SK-N-SH (cell line): Measurements from ENCODE around the gene DTX3. TPM values are rescaled to one million over a fixed set of nuclear protein-coding genes. Genes with fewer than 3 reads are reported as not detected.
A peak's percentile ranks its signal among the peaks of the same experiment; 100 is the strongest.

Experiments used
- CTCF ChIA-PET: fragments of 300-600, 350-600 bp; formaldehyde crosslinking; extraction: SDS; loops from one replicate; lab custom pipeline; 2021; lab: Yijun Ruan, JAX
- POLR2A ChIA-PET: fragments of 350-600 bp; sonication (Branson Sonifier 250); formaldehyde crosslinking; extraction: SDS; loops from one replicate; lab custom pipeline; 2020; ENCODE audit warnings: antibody characterized with exemption, inconsistent platforms; lab: Yijun Ruan, JAX
- DNase-seq: peaks from one replicate; pipeline ENCODE4 v3.0.0; 2012
- H2AFZ ChIP-seq: fragments of 200-600 bp; sonication (generic); 2 replicates; pipeline ENCODE4 v1.8.1; 2016; ENCODE audit warnings: antibody characterized with exemption, mild to moderate bottlenecking, low read depth
- H3F3A ChIP-seq: fragments of 200-600 bp; sonication (generic); replicated peaks from 2 replicates; pipeline ENCODE3; 2016; ENCODE audit warnings: antibody characterized with exemption, mild to moderate bottlenecking; ENCODE audit not compliant: insufficient read depth
- H3K27ac ChIP-seq, 2 experiments: fragments of 200-500 bp in 1 of 2; fragments of 200-600 bp in 1 of 2; sonication (Bioruptor generic) in 1 of 2; sonication (generic), shearing (Covaris generic) in 1 of 2; 2 replicates each; pipeline versions ENCODE4 v1.5.1 to v1.6.1; 2014 to 2016; ENCODE audit warnings: low read depth in 2 of 2, inconsistent platforms in 1 of 2, low read length in 1 of 2, mild to moderate bottlenecking in 1 of 2, mixed read lengths in 1 of 2
- H3K27me3 ChIP-seq: fragments of 200-600 bp; sonication (generic), shearing (Covaris generic); 2 replicates; pipeline ENCODE4 v1.6.1; 2016; ENCODE audit warnings: mixed run types; ENCODE audit not compliant: insufficient read depth
- H3K36me3 ChIP-seq, 2 experiments: fragments of 200-500 bp in 1 of 2; fragments of 200-600 bp in 1 of 2; sonication (Bioruptor generic) in 1 of 2; sonication (generic) in 1 of 2; replicated peaks in 1 of 2; 2 replicates each; pipeline versions ENCODE3 to v1.5.1; 2014 to 2016; ENCODE audit warnings: low read length in 1 of 2, mild to moderate bottlenecking in 1 of 2; ENCODE audit not compliant: insufficient read depth in 2 of 2, control insufficient read depth in 1 of 2
- H3K4me1 ChIP-seq, 2 experiments: fragments of 200-500 bp in 1 of 2; fragments of 200-600 bp in 1 of 2; sonication (Bioruptor generic) in 1 of 2; sonication (generic), shearing (Covaris generic) in 1 of 2; 2 replicates each; pipeline versions ENCODE4 v1.5.1 to v1.6.1; 2014 to 2016; ENCODE audit warnings: low read depth in 1 of 2, low read length in 1 of 2, mixed run types in 1 of 2; ENCODE audit not compliant: insufficient read depth in 2 of 2, control insufficient read depth in 1 of 2
- H3K4me2 ChIP-seq: fragments of 200-600 bp; sonication (generic), shearing (Covaris generic); 2 replicates; pipeline ENCODE4 v1.6.1; 2017; ENCODE audit warnings: mixed run types
- H3K4me3 ChIP-seq, 2 experiments: fragments of 200-500 bp in 1 of 2; fragments of 200-600 bp in 1 of 2; sonication (Bioruptor generic) in 1 of 2; sonication (generic), shearing (Covaris generic) in 1 of 2; 2 replicates each; pipeline versions ENCODE4 v1.5.1 to v1.8.1; 2014 to 2016; ENCODE audit warnings: low read depth in 2 of 2, inconsistent platforms in 1 of 2, low read length in 1 of 2, mild to moderate bottlenecking in 1 of 2, mixed read lengths in 1 of 2, moderate library complexity in 1 of 2
- H3K79me2 ChIP-seq: fragments of 200-600 bp; sonication (generic); 2 replicates; pipeline ENCODE4 v1.8.1; 2017; ENCODE audit warnings: mild to moderate bottlenecking; ENCODE audit not compliant: insufficient read depth
- H3K9ac ChIP-seq: fragments of 200-600 bp; sonication (generic); 2 replicates; pipeline ENCODE4 v1.6.1; 2017; ENCODE audit warnings: mixed run types
- H3K9me2 ChIP-seq: fragments of 200-600 bp; sonication (generic); 2 replicates; pipeline ENCODE4 v1.6.1; 2017; ENCODE audit warnings: mixed run types
- H3K9me3 ChIP-seq: fragments of 200-600 bp; sonication (generic); 2 replicates; pipeline ENCODE4 v1.6.1; 2017; ENCODE audit warnings: mixed run types, mild to moderate bottlenecking, moderate library complexity
- H4K20me1 ChIP-seq: fragments of 200-600 bp; sonication (generic); 2 replicates; pipeline ENCODE4 v1.6.1; 2017; ENCODE audit warnings: mild to moderate bottlenecking, mixed run types; ENCODE audit not compliant: insufficient read depth
- CHD2 ChIP-seq: fragments of 150-350 bp; IDR thresholded peaks from 2 replicates; pipeline ENCODE4 v1.6.1; 2018; ENCODE audit warnings: low read length; ENCODE audit not compliant: partially characterized antibody
- ELF1 ChIP-seq: IDR thresholded peaks from 2 replicates; pipeline ENCODE4 v1.4.0; 2012
- EP300 ChIP-seq, 2 experiments: IDR thresholded peaks; 2 replicates each; pipeline versions ENCODE4 v1.4.0 to v1.6.1; 2012; ENCODE audit warnings: borderline replicate concordance in 1 of 2, low read depth in 1 of 2, low read length in 1 of 2
- EZH2phosphoT487 ChIP-seq: fragments of 200-600 bp; sonication (generic); IDR thresholded peaks from 2 replicates; pipeline ENCODE4 v1.6.1; 2017; ENCODE audit warnings: low read depth, mixed run types, mild to moderate bottlenecking, antibody characterized with exemption, moderate library complexity, borderline replicate concordance
- FOSL2 ChIP-seq: IDR thresholded peaks from 2 replicates; pipeline ENCODE4 v1.4.0; 2012; ENCODE audit warnings: low read depth, mild to moderate bottlenecking, moderate library complexity, borderline replicate concordance
- FOXJ3 ChIP-seq: sonication (generic); formaldehyde crosslinking; IDR thresholded peaks from 2 replicates; pipeline ENCODE4 v1.5.1; 2020; ENCODE audit warnings: mild to moderate bottlenecking, missing genetic modification reagents
- FOXM1 ChIP-seq: IDR thresholded peaks from 2 replicates; pipeline ENCODE4 v1.4.0; 2012; ENCODE audit warnings: low read depth, mild to moderate bottlenecking
- GABPA ChIP-seq: IDR thresholded peaks from 2 replicates; pipeline ENCODE4 v1.4.0; 2012; ENCODE audit warnings: low read depth, mild to moderate bottlenecking
- JUND ChIP-seq: IDR thresholded peaks from 2 replicates; pipeline ENCODE4 v1.4.0; 2012
- MEF2A ChIP-seq: IDR thresholded peaks from 2 replicates; pipeline ENCODE4 v1.4.0; 2012; ENCODE audit warnings: low read depth, borderline replicate concordance
- NFIC ChIP-seq: IDR thresholded peaks from 2 replicates; pipeline ENCODE4 v1.4.0; 2012; ENCODE audit warnings: borderline replicate concordance
- POLR2AphosphoS5 ChIP-seq: IDR thresholded peaks from 2 replicates; pipeline ENCODE4 v1.6.1; 2012; ENCODE audit warnings: low read depth, low read length
- RXRA ChIP-seq: IDR thresholded peaks from 2 replicates; pipeline ENCODE4 v1.4.0; 2012; ENCODE audit warnings: low read depth, mild to moderate bottlenecking, borderline replicate concordance
- TCF12 ChIP-seq: IDR thresholded peaks from 2 replicates; pipeline ENCODE4 v1.4.0; 2012
- TEAD4 ChIP-seq: IDR thresholded peaks from 2 replicates; pipeline ENCODE4 v1.4.0; 2012; ENCODE audit warnings: mild to moderate bottlenecking, borderline replicate concordance; ENCODE audit not compliant: insufficient read depth
- YY1 ChIP-seq: IDR thresholded peaks from 2 replicates; pipeline ENCODE4 v1.4.0; 2012; ENCODE audit warnings: low read depth, mild to moderate bottlenecking
- WGBS: methylation state at CpG from one replicate; pipeline ENCODE4 v1.1.6; 2017; ENCODE audit warnings: low lambda C conversion rate; 5-methylcytosine and 5-hydroxymethylcytosine counted together
- polyA plus RNA-seq, 3 experiments: library from polyadenylated mRNA; depleted of rRNA; stranded (reverse); fragments of >200 nt; gene quantifications; 2 replicates each; pipeline ENCODE4 v1.2.3, GENCODE V29; 2012
- TF ChIP-seq, protein P1 (sequence below): IDR thresholded peaks from 2 replicates; pipeline ENCODE4 v1.4.0; 2012; ENCODE audit warnings: low read depth, borderline replicate concordance
- TF ChIP-seq, protein P2 (sequence below): IDR thresholded peaks from 2 replicates; pipeline ENCODE4; 2012
- TF ChIP-seq, protein P3 (sequence below): fragments of 150-350 bp; IDR thresholded peaks from 2 replicates; pipeline ENCODE4 v1.6.1; 2016; ENCODE audit warnings: mild to moderate bottlenecking, low read depth, low read length

DTX3 gene
- polyA plus RNA-seq, 1 of the 3 experiments (the other 2 are of a cell fraction): 61.2 TPM

DNA sequence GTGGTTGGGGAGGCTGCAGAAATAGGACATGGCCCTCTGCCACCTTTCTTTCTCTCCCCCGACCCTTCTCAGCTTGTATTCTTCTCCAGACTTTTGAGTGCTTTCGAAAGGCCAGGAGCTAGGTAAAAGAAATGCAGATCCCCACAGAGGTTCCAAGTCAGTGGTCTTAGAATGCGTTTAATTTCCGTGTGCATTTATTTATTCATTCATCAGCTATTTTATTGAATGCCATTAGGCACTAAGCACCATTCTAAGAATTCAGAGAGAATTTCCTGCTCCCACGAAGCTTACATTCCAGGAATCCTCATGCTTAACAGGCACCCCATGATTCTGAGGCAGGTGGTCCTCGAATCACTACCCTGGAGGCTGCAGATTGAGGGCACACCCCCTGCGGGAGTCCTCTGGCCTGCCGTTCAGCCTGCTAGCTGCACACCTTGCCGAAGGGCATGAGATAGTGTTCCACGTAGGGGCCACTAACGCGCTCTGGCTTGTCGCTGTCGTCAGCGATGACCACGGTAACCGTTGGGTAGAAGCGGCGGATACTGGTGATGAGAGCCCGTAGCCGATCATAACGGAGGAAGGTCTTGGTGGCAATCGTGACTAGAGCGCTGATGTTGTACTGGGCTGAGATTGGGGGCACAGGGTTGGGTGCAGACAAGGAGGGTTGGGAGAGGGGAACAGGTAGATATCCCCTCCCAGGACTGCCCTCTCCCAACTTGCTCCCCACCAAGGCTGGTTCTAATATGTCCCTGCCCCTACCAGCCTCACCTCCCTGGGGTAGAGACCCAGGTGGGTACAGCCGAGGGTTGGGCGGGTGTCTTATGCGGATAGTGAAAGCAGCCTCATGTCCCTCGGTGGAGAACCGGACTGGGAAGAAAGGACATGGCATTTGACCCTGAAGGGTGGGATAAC, 23.9 kb downstream of the DTX3 start:
- 95% methylated on average over 29 of the region's 29 CpGs for WGBS

More for the DNA sequence above, 23.9 kb downstream of the DTX3 start:
- ChIA-PET CTCF (interaction anchor here (1.3 to 11.0 kb wide), 2 partner anchors 9 to 46 kb away, joined by 3 to 298 read pairs; no protein-coding TSS in a partner anchor), POLR2A (no interaction called here)
- Histone ChIP-seq H3K4me2 (no peak overlapping the region), H4K20me1 (no peaks in the 10 kb centered on the region), H3K36me3 (peaks cover 0 to 2% of the 10 kb centered on the region in 2 experiments), H3F3A (peaks cover 1% of the 10 kb centered on the region), H2AFZ (no peak overlapping the region), H3K27me3 (no peaks in the 10 kb centered on the region), H3K9me3 (no peaks in the 10 kb centered on the region), H3K27ac (no peak overlapping the region), H3K9ac (no peak overlapping the region), H3K79me2 (no peaks in the 10 kb centered on the region), H3K4me1 (peaks cover 0 to 2% of the 10 kb centered on the region in 2 experiments; a peak in 1 of 4 replicates), H3K4me3 (no peak overlapping the region), H3K9me2 (no peaks in the 10 kb centered on the region)
- DNase-seq: peak; percentile 9
- no peak for TF ChIP-seq EP300 (IDR thresholded peaks at IDR 0.05; ENCODE audit: borderline replicate concordance in 1 of 2, low read depth in 1 of 2, low read length in 1 of 2)
- TF ChIP-seq RXRA: no peak
- TF ChIP-seq, protein P1, sequence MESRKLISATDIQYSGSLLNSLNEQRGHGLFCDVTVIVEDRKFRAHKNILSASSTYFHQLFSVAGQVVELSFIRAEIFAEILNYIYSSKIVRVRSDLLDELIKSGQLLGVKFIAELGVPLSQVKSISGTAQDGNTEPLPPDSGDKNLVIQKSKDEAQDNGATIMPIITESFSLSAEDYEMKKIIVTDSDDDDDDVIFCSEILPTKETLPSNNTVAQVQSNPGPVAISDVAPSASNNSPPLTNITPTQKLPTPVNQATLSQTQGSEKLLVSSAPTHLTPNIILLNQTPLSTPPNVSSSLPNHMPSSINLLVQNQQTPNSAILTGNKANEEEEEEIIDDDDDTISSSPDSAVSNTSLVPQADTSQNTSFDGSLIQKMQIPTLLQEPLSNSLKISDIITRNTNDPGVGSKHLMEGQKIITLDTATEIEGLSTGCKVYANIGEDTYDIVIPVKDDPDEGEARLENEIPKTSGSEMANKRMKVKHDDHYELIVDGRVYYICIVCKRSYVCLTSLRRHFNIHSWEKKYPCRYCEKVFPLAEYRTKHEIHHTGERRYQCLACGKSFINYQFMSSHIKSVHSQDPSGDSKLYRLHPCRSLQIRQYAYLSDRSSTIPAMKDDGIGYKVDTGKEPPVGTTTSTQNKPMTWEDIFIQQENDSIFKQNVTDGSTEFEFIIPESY: no peak
- no peak for TF ChIP-seq TCF12
- TF ChIP-seq, protein P2, sequence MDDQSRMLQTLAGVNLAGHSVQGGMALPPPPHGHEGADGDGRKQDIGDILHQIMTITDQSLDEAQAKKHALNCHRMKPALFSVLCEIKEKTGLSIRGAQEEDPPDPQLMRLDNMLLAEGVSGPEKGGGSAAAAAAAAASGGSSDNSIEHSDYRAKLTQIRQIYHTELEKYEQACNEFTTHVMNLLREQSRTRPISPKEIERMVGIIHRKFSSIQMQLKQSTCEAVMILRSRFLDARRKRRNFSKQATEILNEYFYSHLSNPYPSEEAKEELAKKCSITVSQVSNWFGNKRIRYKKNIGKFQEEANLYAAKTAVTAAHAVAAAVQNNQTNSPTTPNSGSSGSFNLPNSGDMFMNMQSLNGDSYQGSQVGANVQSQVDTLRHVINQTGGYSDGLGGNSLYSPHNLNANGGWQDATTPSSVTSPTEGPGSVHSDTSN: no peak
- no peak for TF ChIP-seq FOSL2
- no peak for TF ChIP-seq NFIC
- no peak for TF ChIP-seq CHD2
- no peak for TF ChIP-seq ELF1
- no peak for TF ChIP-seq POLR2AphosphoS5
- TF ChIP-seq, protein P3, sequence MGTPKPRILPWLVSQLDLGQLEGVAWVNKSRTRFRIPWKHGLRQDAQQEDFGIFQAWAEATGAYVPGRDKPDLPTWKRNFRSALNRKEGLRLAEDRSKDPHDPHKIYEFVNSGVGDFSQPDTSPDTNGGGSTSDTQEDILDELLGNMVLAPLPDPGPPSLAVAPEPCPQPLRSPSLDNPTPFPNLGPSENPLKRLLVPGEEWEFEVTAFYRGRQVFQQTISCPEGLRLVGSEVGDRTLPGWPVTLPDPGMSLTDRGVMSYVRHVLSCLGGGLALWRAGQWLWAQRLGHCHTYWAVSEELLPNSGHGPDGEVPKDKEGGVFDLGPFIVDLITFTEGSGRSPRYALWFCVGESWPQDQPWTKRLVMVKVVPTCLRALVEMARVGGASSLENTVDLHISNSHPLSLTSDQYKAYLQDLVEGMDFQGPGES: no peak
- TF ChIP-seq EZH2phosphoT487: no peak
- TF ChIP-seq GABPA: no peak
- no peak for TF ChIP-seq MEF2A
- no peak for TF ChIP-seq FOXM1
- TF ChIP-seq JUND: no peak
- TF ChIP-seq TEAD4: no peak
- TF ChIP-seq YY1: no peak
- TF ChIP-seq FOXJ3 (CRISPR knock-in tag): no peak
